Measurements from ENCODE around the gene NFIX.

The NFIX gene

GRCh38 chr19:13019332-13019731 lies 24.1 kb downstream of the NFIX start:
- Histone ChIP-seq H3K27ac (ENCODE audit: insufficient read depth in 1 of 2, low read depth in 1 of 2, low read length in 2 of 2, poor library complexity in 1 of 2, severe bottlenecking in 2 of 2) (no peak overlapping the region), H3K4me1 (ENCODE audit: control extremely low read depth in 1 of 4, control insufficient read depth in 4 of 4, insufficient read depth in 4 of 4, low read length in 3 of 4) (peaks cover 0 to 40% (median 20%) of the 10 kb centered on the region in 4 experiments)
- 95% methylated on average over 2 of the region's 4 CpGs for WGBS (ENCODE audit: insufficient coverage)

GRCh38 chr19:13020002-13020414 lies 24.7 kb downstream of the NFIX start:
- Histone ChIP-seq H3K4me1 (ENCODE audit: control extremely low read depth in 1 of 4, control insufficient read depth in 4 of 4, insufficient read depth in 4 of 4, low read length in 3 of 4) (peaks cover 0 to 41% (median 18%) of the 10 kb centered on the region in 4 experiments), H3K27ac (ENCODE audit: insufficient read depth in 1 of 2, low read depth in 1 of 2, low read length in 2 of 2, poor library complexity in 1 of 2, severe bottlenecking in 2 of 2) (no peak overlapping the region), H3K27me3 (replicated peaks in 2 of 5; ENCODE audit: control insufficient read depth in 4 of 5, insufficient read depth in 5 of 5, low read length in 4 of 5) (peaks cover 0 to 64% (median 16%) of the 10 kb centered on the region in 5 experiments), H3K36me3 (ENCODE audit: control insufficient read depth in 4 of 4, insufficient read depth in 4 of 4, low read length in 3 of 4) (peaks cover 0 to 2% (median under 1%) of the 10 kb centered on the region in 4 experiments), H3K9me3 (ENCODE audit: control extremely low read depth in 1 of 5, control insufficient read depth in 4 of 5, insufficient read depth in 2 of 5, low read depth in 1 of 5, low read length in 4 of 5) (no peaks in the 10 kb centered on the region), H3K4me3 (ENCODE audit: control insufficient read depth in 1 of 7, extremely low read depth in 1 of 7, insufficient read depth in 4 of 7, low read depth in 2 of 7, low read length in 6 of 7) (no peak overlapping the region)
- 94% methylated on average over 5 of the region's 7 CpGs for WGBS (ENCODE audit: insufficient coverage)
- no peak for DNase-seq
- CTCF ChIA-PET = interaction anchor here (1.0 to 2.5 kb wide), 2 partner anchors 39 to 54 kb away, joined by 3 to 8 read pairs; no protein-coding TSS in a partner anchor
- POLR2A ChIA-PET = no interaction called here

More at GRCh38 chr19:13019332-13019731, 24.1 kb downstream of the NFIX start:
- ChIA-PET CTCF (interaction anchor here (1.0 kb wide), 1 partner anchor 40 kb away, joined by 3 read pairs; no protein-coding TSS in a partner anchor), POLR2A (no interaction called here)
- H3K36me3 ChIP-seq (ENCODE audit: control insufficient read depth in 4 of 4, insufficient read depth in 4 of 4, low read length in 3 of 4) = peaks cover 0 to 2% (median 0%) of the 10 kb centered on the region in 4 experiments
- no peak for DNase-seq
- H3K9me3 ChIP-seq (ENCODE audit: control extremely low read depth in 1 of 5, control insufficient read depth in 4 of 5, insufficient read depth in 2 of 5, low read depth in 1 of 5, low read length in 4 of 5) = no peaks in the 10 kb centered on the region
- H3K4me3 ChIP-seq (ENCODE audit: control insufficient read depth in 1 of 7, extremely low read depth in 1 of 7, insufficient read depth in 4 of 7, low read depth in 2 of 7, low read length in 6 of 7) = no peak overlapping the region
- peaks cover 5 to 64% (median 15%) of the 10 kb centered on the region in 5 experiments for H3K27me3 ChIP-seq (replicated peaks in 2 of 5; ENCODE audit: control insufficient read depth in 4 of 5, insufficient read depth in 5 of 5, low read length in 4 of 5)

GRCh38 chr19:13022111-13022858 lies 27.0 kb downstream of the NFIX start:
- Histone ChIP-seq H3K4me3 (ENCODE audit: control insufficient read depth in 1 of 7, extremely low read depth in 1 of 7, insufficient read depth in 4 of 7, low read depth in 2 of 7, low read length in 6 of 7) (peak overlapping the region in 4 of 7 experiments; percentile 43 to 83 (median 77)), H3K36me3 (ENCODE audit: control insufficient read depth in 4 of 4, insufficient read depth in 4 of 4, low read length in 3 of 4) (peaks cover 0 to 13% (median 5%) of the 10 kb centered on the region in 4 experiments), H3K27me3 (replicated peaks in 2 of 5; ENCODE audit: control insufficient read depth in 4 of 5, insufficient read depth in 5 of 5, low read length in 4 of 5) (peaks cover 2 to 60% (median 14%) of the 10 kb centered on the region in 5 experiments), H3K9me3 (ENCODE audit: control extremely low read depth in 1 of 5, control insufficient read depth in 4 of 5, insufficient read depth in 2 of 5, low read depth in 1 of 5, low read length in 4 of 5) (no peaks in the 10 kb centered on the region), H3K4me1 (ENCODE audit: control extremely low read depth in 1 of 4, control insufficient read depth in 4 of 4, insufficient read depth in 4 of 4, low read length in 3 of 4) (peaks cover 0 to 40% (median 18%) of the 10 kb centered on the region in 4 experiments), H3K27ac (ENCODE audit: insufficient read depth in 1 of 2, low read depth in 1 of 2, low read length in 2 of 2, poor library complexity in 1 of 2, severe bottlenecking in 2 of 2) (peak overlapping the region; percentile 46 to 83)
- DNase-seq = peak in 2 of 3 donors; percentile 64 to 76
- ChIA-PET CTCF (interaction anchor here (0.6 to 3.3 kb wide), 16 partner anchors 8 to 71 kb away, joined by 3 to 18 read pairs (median 6); no protein-coding TSS in a partner anchor), POLR2A (interaction anchor here (0.6 to 1.2 kb wide), 2 partner anchors 12 to 80 kb away, joined by 3 to 4 read pairs; no protein-coding TSS in a partner anchor)
- 31% methylated on average over 9 of the region's 22 CpGs for WGBS (ENCODE audit: insufficient coverage)

GRCh38 chr19:13022859-13023636 lies 27.8 kb downstream of the NFIX start:
- H3K4me1 ChIP-seq (ENCODE audit: control extremely low read depth in 1 of 4, control insufficient read depth in 4 of 4, insufficient read depth in 4 of 4, low read length in 3 of 4) = peaks cover 0 to 40% (median 18%) of the 10 kb centered on the region in 4 experiments
- CTCF ChIA-PET = interaction anchor here (0.7 to 3.3 kb wide), 11 partner anchors 9 to 71 kb away, joined by 3 to 18 read pairs (median 6); no protein-coding TSS in a partner anchor
- peak overlapping the region in 5 of 7 experiments; percentile 63 to 83 (median 72) for H3K4me3 ChIP-seq (ENCODE audit: control insufficient read depth in 1 of 7, extremely low read depth in 1 of 7, insufficient read depth in 4 of 7, low read depth in 2 of 7, low read length in 6 of 7)
- H3K27ac ChIP-seq (ENCODE audit: insufficient read depth in 1 of 2, low read depth in 1 of 2, low read length in 2 of 2, poor library complexity in 1 of 2, severe bottlenecking in 2 of 2) = peak overlapping the region; percentile 46 to 83
- POLR2A ChIA-PET = interaction anchor here (1.2 to 1.4 kb wide), 2 partner anchors 9 to 13 kb away, joined by 4 to 7 read pairs; no protein-coding TSS in a partner anchor
- 0% methylated on average over 18 of the region's 30 CpGs for WGBS (ENCODE audit: insufficient coverage)
- H3K27me3 ChIP-seq (replicated peaks in 2 of 5; ENCODE audit: control insufficient read depth in 4 of 5, insufficient read depth in 5 of 5, low read length in 4 of 5) = peaks cover 2 to 54% (median 7%) of the 10 kb centered on the region in 5 experiments
- peak; percentile 73 to 84 (median 73) for DNase-seq
- no peaks in the 10 kb centered on the region for H3K9me3 ChIP-seq (ENCODE audit: control extremely low read depth in 1 of 5, control insufficient read depth in 4 of 5, insufficient read depth in 2 of 5, low read depth in 1 of 5, low read length in 4 of 5)
- peaks cover 0 to 16% (median 8%) of the 10 kb centered on the region in 4 experiments for H3K36me3 ChIP-seq (ENCODE audit: control insufficient read depth in 4 of 4, insufficient read depth in 4 of 4, low read length in 3 of 4)

- Histone ChIP-seq H3K4me3 (ENCODE audit: control insufficient read depth in 1 of 7, extremely low read depth in 1 of 7, insufficient read depth in 4 of 7, low read depth in 2 of 7, low read length in 6 of 7) (peak overlapping the region in 4 of 7 experiments; percentile 63 to 83 (median 77)), H3K27ac (ENCODE audit: insufficient read depth in 1 of 2, low read depth in 1 of 2, low read length in 2 of 2, poor library complexity in 1 of 2, severe bottlenecking in 2 of 2) (no peak overlapping the region), H3K4me1 (ENCODE audit: control extremely low read depth in 1 of 4, control insufficient read depth in 4 of 4, insufficient read depth in 4 of 4, low read length in 3 of 4) (peaks cover 0 to 40% (median 18%) of the 10 kb centered on the region in 4 experiments), H3K36me3 (ENCODE audit: control insufficient read depth in 4 of 4, insufficient read depth in 4 of 4, low read length in 3 of 4) (peaks cover 0 to 22% (median 8%) of the 10 kb centered on the region in 4 experiments), H3K27me3 (replicated peaks in 2 of 5; ENCODE audit: control insufficient read depth in 4 of 5, insufficient read depth in 5 of 5, low read length in 4 of 5) (peaks cover 2 to 52% (median 7%) of the 10 kb centered on the region in 5 experiments), H3K9me3 (ENCODE audit: control extremely low read depth in 1 of 5, control insufficient read depth in 4 of 5, insufficient read depth in 2 of 5, low read depth in 1 of 5, low read length in 4 of 5) (no peaks in the 10 kb centered on the region)
- POLR2A ChIA-PET = interaction anchor here (1.4 kb wide), 1 partner anchor 10 kb away, joined by 7 read pairs; no protein-coding TSS in a partner anchor
- no CpG with 5 or more reads among the region's 8 CpGs for WGBS (ENCODE audit: insufficient coverage)
- CTCF ChIA-PET = interaction anchor here (0.7 to 3.3 kb wide), 7 partner anchors 10 to 59 kb away, joined by 3 to 18 read pairs (median 5); no protein-coding TSS in a partner anchor
- no peak for DNase-seq
These were observed 28.4 kb downstream of the NFIX start for GRCh38 chr19:13023656-13024055.

GRCh38 chr19:13024126-13024950 lies 29.1 kb downstream of the NFIX start:
- Histone ChIP-seq H3K27ac (ENCODE audit: insufficient read depth in 1 of 2, low read depth in 1 of 2, low read length in 2 of 2, poor library complexity in 1 of 2, severe bottlenecking in 2 of 2) (no peak overlapping the region), H3K4me1 (ENCODE audit: control extremely low read depth in 1 of 4, control insufficient read depth in 4 of 4, insufficient read depth in 4 of 4, low read length in 3 of 4) (peaks cover 0 to 40% (median 18%) of the 10 kb centered on the region in 4 experiments), H3K4me3 (ENCODE audit: control insufficient read depth in 1 of 7, extremely low read depth in 1 of 7, insufficient read depth in 4 of 7, low read depth in 2 of 7, low read length in 6 of 7) (peak overlapping the region in 5 of 7 experiments; percentile 17 to 83 (median 60)), H3K9me3 (ENCODE audit: control extremely low read depth in 1 of 5, control insufficient read depth in 4 of 5, insufficient read depth in 2 of 5, low read depth in 1 of 5, low read length in 4 of 5) (no peaks in the 10 kb centered on the region), H3K27me3 (replicated peaks in 2 of 5; ENCODE audit: control insufficient read depth in 4 of 5, insufficient read depth in 5 of 5, low read length in 4 of 5) (peaks cover 2 to 48% (median 5%) of the 10 kb centered on the region in 5 experiments), H3K36me3 (ENCODE audit: control insufficient read depth in 4 of 4, insufficient read depth in 4 of 4, low read length in 3 of 4) (peaks cover 0 to 25% (median 8%) of the 10 kb centered on the region in 4 experiments)
- DNase-seq = peak in 1 of 3 donors; percentile 55
- ChIA-PET POLR2A (interaction anchor here (1.1 to 1.4 kb wide), 2 partner anchors 10 to 70 kb away, joined by 3 to 7 read pairs; no protein-coding TSS in a partner anchor), CTCF (interaction anchor here (0.9 to 2.7 kb wide), 7 partner anchors 8 to 58 kb away, joined by 3 to 10 read pairs (median 4); no protein-coding TSS in a partner anchor)
- WGBS (ENCODE audit: insufficient coverage) = 1% methylated on average over 29 of the region's 37 CpGs

All from common myeloid progenitor, CD34-positive (primary cell).